GM18951 (cell line): ENCODE measurements around the gene CAMK2N2.
"Not testable (repeated sequence)": the region's sequence is repeated elsewhere in the genome, so short reads cannot be mapped to it uniquely, and the experiment has no call there.

ENCODE experiments used
- POLR2A ChIP-seq: IDR thresholded peaks from 4 replicates; pipeline ENCODE4 v1.6.1; 2011; ENCODE audit warnings: mild to moderate bottlenecking; ENCODE audit not compliant: insufficient read length, insufficient read depth; ENCODE audit errors: extremely low read depth
- in situ Hi-C: fragments of 300-500 bp; cut with MboI; formaldehyde crosslinking; loops from one replicate; pipeline ENCODE4 v1.12.0; 2022; ENCODE audit warnings: low sequenced_read_pairs, mixed read lengths, inconsistent platforms; ENCODE audit not compliant: unreplicated experiment

Gene CAMK2N2

GRCh38 chr3:184290331-184290730 is 29.0 kb upstream of the CAMK2N2 start:
- TF ChIP-seq POLR2A: no peak
- in situ Hi-C loops: no loop called here

GRCh38 chr3:184289426-184289938 is 28.1 kb upstream of the CAMK2N2 start:
- in situ Hi-C loops: loop anchor here (10.0 kb wide), 1 partner anchor 395 kb away; no protein-coding TSS in a partner anchor
- no peak for TF ChIP-seq POLR2A

DNA sequence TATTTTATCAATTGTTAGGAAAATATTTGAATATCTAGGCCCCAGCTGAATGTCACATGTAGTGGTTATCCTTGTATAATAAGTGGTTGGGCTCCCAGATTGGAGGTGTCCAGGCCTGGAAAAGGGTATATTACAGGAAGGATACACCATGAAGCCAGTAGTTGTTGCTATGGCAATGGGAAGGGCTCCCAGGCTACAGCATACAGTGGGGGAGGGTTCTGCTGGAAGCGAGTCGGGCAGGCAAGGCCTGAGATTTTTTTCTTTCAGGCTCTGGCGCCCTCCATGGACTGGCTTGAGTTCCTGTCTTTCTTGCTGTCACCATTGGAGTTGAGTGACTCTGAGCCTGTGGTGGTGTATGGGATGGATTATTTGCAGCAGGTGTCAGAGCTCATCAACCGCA is 23.3 kb upstream of the CAMK2N2 start:
- no peak for TF ChIP-seq POLR2A
- in situ Hi-C loops: loop anchor here (10.0 kb wide), 1 partner anchor 390 kb away; no protein-coding TSS in a partner anchor

GRCh38 chr3:184283681-184284080 is 22.3 kb upstream of the CAMK2N2 start:
- in situ Hi-C loops: loop anchor here (10.0 kb wide), 1 partner anchor 389 kb away; no protein-coding TSS in a partner anchor
- no peak for TF ChIP-seq POLR2A

DNA sequence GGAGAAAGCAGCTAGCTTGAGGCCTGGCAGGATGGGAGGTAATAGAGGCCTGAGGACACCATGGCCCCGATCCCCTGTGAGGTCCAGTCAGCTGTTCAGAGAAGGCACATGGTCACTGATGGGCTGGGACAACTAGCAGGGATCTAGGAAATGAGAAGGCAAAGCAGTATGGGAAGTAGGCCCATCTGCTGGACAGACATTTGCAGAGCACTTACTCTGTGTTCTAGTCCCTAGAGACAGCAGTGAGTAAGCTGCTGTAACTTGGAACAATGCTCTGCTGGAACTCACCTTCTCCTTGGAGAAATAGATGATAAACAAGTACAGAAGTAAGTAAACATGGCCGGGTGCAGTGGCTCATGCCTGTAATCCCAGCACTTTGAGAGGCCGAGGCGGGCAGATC is 21.6 kb upstream of the CAMK2N2 start:
- in situ Hi-C loops: loop anchor here (10.0 kb wide), 1 partner anchor 388 kb away; no protein-coding TSS in a partner anchor
- TF ChIP-seq POLR2A: no peak

DNA sequence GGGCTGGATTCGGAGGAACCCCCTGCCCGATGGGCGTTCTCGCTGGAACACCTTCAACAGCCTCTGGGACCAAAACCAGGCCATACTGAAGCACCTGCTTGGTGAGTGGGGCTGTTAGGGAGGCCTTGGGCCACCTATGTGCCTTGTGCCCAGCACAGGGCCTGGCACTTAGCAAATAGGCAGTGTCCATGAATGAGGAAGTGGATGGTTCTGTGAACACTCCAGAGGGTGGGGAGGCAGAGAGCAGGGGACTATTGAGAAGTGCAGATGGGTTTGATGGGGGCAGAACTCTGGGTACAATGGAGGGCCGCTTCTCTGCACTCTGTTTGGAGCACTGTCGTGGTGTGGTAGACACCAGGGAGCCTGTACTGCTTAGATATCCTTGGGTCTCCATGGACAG is 16.0 kb upstream of the CAMK2N2 start:
- no peak for TF ChIP-seq POLR2A
- in situ Hi-C loops: no loop called here

DNA sequence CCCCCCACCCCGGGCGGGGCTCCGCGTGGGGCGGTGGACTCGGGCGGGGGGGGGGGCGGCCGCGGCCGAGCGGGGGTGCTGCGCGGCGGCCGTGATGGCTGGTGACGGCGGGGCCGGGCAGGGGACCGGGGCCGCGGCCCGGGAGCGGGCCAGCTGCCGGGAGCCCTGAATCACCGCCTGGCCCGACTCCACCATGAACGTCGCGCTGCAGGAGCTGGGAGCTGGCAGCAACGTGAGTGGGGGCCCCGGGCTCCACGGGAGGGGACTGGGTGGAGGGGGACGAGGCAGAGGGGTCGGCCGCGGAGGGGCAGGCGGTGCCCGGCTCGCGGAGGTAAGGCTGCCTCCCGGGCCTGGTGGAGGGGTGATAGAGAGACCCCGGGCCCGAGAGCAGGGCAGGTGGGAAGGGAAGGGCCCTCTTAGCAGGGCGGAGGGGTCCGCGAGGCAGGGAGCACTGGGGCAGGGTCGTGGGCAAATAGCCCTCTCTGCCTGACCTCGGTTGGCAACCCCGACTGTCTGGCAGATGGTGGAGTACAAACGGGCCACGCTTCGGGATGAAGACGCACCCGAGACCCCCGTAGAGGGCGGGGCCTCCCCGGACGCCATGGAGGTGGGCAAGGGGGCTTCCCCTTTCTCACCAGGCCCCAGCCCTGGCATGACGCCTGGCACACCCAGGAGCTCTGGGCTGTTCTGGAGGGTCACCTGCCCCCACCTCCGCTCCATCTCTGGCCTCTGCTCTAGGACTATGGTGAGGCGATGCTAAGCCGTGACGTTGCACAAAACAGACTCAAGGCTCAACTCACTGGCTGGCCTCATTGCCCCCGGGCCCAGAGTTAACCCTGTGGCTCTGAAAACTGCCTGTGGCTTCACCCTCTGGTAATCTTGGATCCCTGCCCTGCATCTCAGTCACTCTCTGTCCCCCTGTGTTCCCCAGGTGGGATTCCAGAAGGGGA is 14.9 kb upstream of the CAMK2N2 start, which contains the start of gene ECE2:
TSS of gene ECE2 (plus strand) at position 62 of the 950 bp plus-strand sequence. CDS start at position 194, 132 bp downstream.
- in situ Hi-C loops: no loop called here
- TF ChIP-seq POLR2A: no peak

GRCh38 chr3:184275381-184275701 is 14.0 kb upstream of the CAMK2N2 start:
- TF ChIP-seq POLR2A: no peak
- in situ Hi-C loops: no loop called here

DNA sequence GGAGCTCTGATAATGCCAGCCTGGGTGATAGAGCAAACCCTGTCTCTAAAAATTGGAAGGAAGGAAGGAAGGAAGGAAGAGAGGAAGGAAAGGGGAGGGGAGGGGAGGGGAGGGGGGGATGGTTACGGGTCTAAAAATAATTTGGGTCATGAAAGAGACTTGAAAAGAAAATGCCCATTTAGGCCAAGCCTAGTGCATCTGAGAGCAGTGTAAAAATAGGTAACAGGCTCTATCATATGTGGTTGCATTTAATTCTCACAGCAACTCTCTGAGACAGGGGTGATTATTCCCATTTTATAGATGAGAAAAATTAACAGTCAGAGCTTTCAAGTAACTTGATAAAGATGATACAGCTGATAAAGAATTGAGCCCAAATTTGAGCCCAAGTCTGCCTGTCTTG is 10.9 kb upstream of the CAMK2N2 start:
- no peak for TF ChIP-seq POLR2A
- in situ Hi-C loops: no loop called here

GRCh38 chr3:184267249-184267648 is 5.9 kb upstream of the CAMK2N2 start:
- in situ Hi-C loops: not testable (repeated sequence)

DNA sequence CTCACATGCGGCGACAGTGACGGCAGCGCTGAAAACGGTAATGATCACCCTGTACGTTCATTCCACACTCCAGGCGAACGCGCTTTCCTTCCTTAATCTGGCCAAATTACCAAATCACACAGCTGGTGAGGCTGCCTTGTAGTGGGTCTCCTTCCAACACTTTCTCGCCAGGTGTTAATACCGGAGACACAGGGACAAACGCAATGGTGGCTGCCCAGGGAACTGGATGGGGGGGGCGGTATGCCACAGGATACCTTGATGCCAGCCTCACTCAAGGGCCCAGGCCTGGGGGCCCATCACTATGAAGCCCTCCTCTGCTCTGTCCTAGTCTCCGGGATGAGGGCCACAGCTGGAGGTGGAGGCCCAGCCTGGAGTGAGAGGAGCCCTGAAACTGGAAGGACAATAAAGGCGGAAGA is 1.4 kb upstream of the CAMK2N2 start:
- in situ Hi-C loops: no loop called here
- TF ChIP-seq POLR2A: no peak

- TF ChIP-seq POLR2A: no peak
- in situ Hi-C loops: no loop called here
These were observed 756 bp upstream of the CAMK2N2 start for GRCh38 chr3:184261854-184262763.

- TF ChIP-seq POLR2A: no peak
- in situ Hi-C loops: no loop called here
These were observed 556 bp downstream of the CAMK2N2 start for GRCh38 chr3:184260724-184261269.
